GM12878 (cell line): ENCODE results near the gene NTN1.

Experiments used
- ATF3 ChIP-seq: IDR thresholded peaks from 2 replicates; pipeline ENCODE4 v1.6.1; 2011; ENCODE audit warnings: low read depth, mild to moderate bottlenecking, low read length, moderate library complexity, borderline replicate concordance; ENCODE audit errors: extremely low read depth
- EED ChIP-seq: sonication (generic); IDR thresholded peaks from 2 replicates; pipeline ENCODE4 v1.6.1; 2016; ENCODE audit warnings: antibody characterized with exemption, low read depth
- EP300 ChIP-seq, 2 experiments: fragments of 150-350 bp in 1 of 2; IDR thresholded peaks; 2 replicates each; pipeline ENCODE4 v1.6.1; 2011 to 2012; ENCODE audit warnings: low read depth in 2 of 2, low read length in 2 of 2, borderline replicate concordance in 1 of 2, improper control_type of control experiment in 1 of 2, inconsistent platforms in 1 of 2; ENCODE audit not compliant: control insufficient read depth in 1 of 2
- ESRRA ChIP-seq: IDR thresholded peaks from 2 replicates; pipeline ENCODE4 v1.6.1; 2012; ENCODE audit warnings: mild to moderate bottlenecking, low read length, improper control_type of control experiment
- MAX ChIP-seq: IDR thresholded peaks from 2 replicates; pipeline ENCODE4 v1.6.1; 2012; ENCODE audit warnings: low read depth, low read length, improper control_type of control experiment
- POLR2AphosphoS5 ChIP-seq: IDR thresholded peaks from 2 replicates; pipeline ENCODE4 v1.6.1; 2011; ENCODE audit warnings: mild to moderate bottlenecking, low read length, inconsistent platforms
- RB1 ChIP-seq: fragments of 450-650 bp; formaldehyde crosslinking; IDR thresholded peaks from 2 replicates; pipeline ENCODE4 v1.6.1; 2017; ENCODE audit warnings: mild to moderate bottlenecking, borderline replicate concordance
- SP1 ChIP-seq: IDR thresholded peaks from one replicate; pipeline ENCODE4 v1.6.1; 2011; ENCODE audit warnings: low read depth, low read length
- ZNF274 ChIP-seq: IDR thresholded peaks from one replicate; pipeline ENCODE4 v1.8.0; 2011; ENCODE audit not compliant: insufficient read length, insufficient read depth

GRCh38 chr17:9132291-9132690 lies 111.0 kb downstream of the NTN1 start:
- no peak for TF ChIP-seq EED
- TF ChIP-seq ATF3, result no peak
- TF ChIP-seq EP300 (IDR thresholded peaks at IDR 0.05; ENCODE audit: borderline replicate concordance in 1 of 2, control insufficient read depth in 1 of 2, low read depth in 2 of 2, low read length in 2 of 2), result no peak
- no peak for TF ChIP-seq MAX
- no peak for TF ChIP-seq SP1
- TF ChIP-seq ESRRA, result no peak
- no peak for TF ChIP-seq ZNF274
- TF ChIP-seq RB1, result no peak
- TF ChIP-seq POLR2AphosphoS5, result no peak
